SH-SY5Y (cell line): ENCODE measurements around the gene NHSL1.

Experiments
- GATA2 ChIP-seq: IDR thresholded peaks from 2 replicates; pipeline ENCODE4 v1.6.1; 2011; ENCODE audit warnings: mild to moderate bottlenecking, low read depth, low read length
- GATA3 ChIP-seq: IDR thresholded peaks from 2 replicates; pipeline ENCODE4 v1.6.1; 2011; ENCODE audit warnings: low read depth, mild to moderate bottlenecking, low read length, moderate library complexity

- TF ChIP-seq GATA3 (no peak), GATA2 (no peak)
Measured at GRCh38 chr6:138406443-138406842, 92.9 kb downstream of the NHSL1 start.
